HepG2 (cell line): ENCODE measurements around the gene KRT76. TPM values are rescaled to one million over a fixed set of nuclear protein-coding genes. Genes with fewer than 3 reads are reported as not detected.

Source experiments
- ATAC-seq: fragments of 200-7000 bp; cut with Tn5 transposase; 3 replicates; pipeline ENCODE4 v1.9.1; 2020; ENCODE audit warnings: mild to moderate bottlenecking, moderate library complexity
- BruUV-seq: library from RNA; stranded (reverse); fragments of 400-500 nt; replicated peaks from 2 replicates; lab custom pipeline; 2021; lab: Mats Ljungman, UMichigan
- CTCF ChIA-PET: fragments of 300-600 bp; formaldehyde crosslinking; extraction: SDS; loops from one replicate; lab custom pipeline; 2021; ENCODE audit warnings: low total read pairs, inconsistent platforms, low intra/inter-chr PET ratio; lab: Yijun Ruan, JAX
- POLR2A ChIA-PET: fragments of 350-600 bp; sonication (Branson Sonifier 250); formaldehyde crosslinking; loops from one replicate; lab custom pipeline; 2020; ENCODE audit warnings: antibody characterized with exemption, inconsistent platforms; lab: Yijun Ruan, JAX
- DNase-seq: peaks from one replicate; pipeline ENCODE4 v3.0.0-alpha.2; 2015; ENCODE audit warnings: low spot score
- FAIRE-seq: peaks from 3 replicates; lab custom pipeline; 2011; peaks lifted over from hg19 to GRCh38; lab: Jason Lieb, UNC
- H2AFZ ChIP-seq: one replicate; pipeline ENCODE4 v1.6.1; 2011; ENCODE audit warnings: low read length, inconsistent platforms
- H3K27ac ChIP-seq: fragments of 300-600 bp; 3 replicates; pipeline ENCODE4 v1.8.0; 2011; ENCODE audit warnings: mixed run types, mild to moderate bottlenecking, mixed read lengths, low read length, inconsistent platforms; ENCODE audit not compliant: insufficient read depth; ENCODE audit errors: extremely low read length
- H3K27me3 ChIP-seq, 2 experiments: fragments of 200-600 bp in 1 of 2; 2 replicates in 1 of 2; 3 replicates in 1 of 2; pipeline versions ENCODE4 v1.6.0 to v1.8.0; 2011; ENCODE audit warnings: low read length in 2 of 2, mild to moderate bottlenecking in 2 of 2, moderate library complexity in 2 of 2, inconsistent platforms in 1 of 2; ENCODE audit not compliant: insufficient read depth in 2 of 2, control insufficient read depth in 1 of 2
- H3K36me3 ChIP-seq, 2 experiments: fragments of 200-600 bp in 1 of 2; replicated peaks in 1 of 2; 2 replicates in 1 of 2; 3 replicates in 1 of 2; pipeline versions ENCODE4 v1.5.1 to v1.8.0; 2011; ENCODE audit warnings: low read length in 2 of 2, inconsistent platforms in 1 of 2; ENCODE audit not compliant: insufficient read depth in 2 of 2, control insufficient read depth in 1 of 2
- H3K4me1 ChIP-seq: 2 replicates; pipeline ENCODE4 v1.5.1; 2012; ENCODE audit warnings: low read length, inconsistent platforms; ENCODE audit not compliant: insufficient read depth
- H3K4me2 ChIP-seq: 2 replicates; pipeline ENCODE4 v1.6.0; 2011; ENCODE audit warnings: low read depth, low read length, inconsistent platforms
- H3K4me3 ChIP-seq, 3 experiments: fragments of 200-600 bp in 1 of 3; sonication (generic), shearing (Covaris generic) in 1 of 3; replicated peaks in 1 of 3; 2 replicates each; pipeline ENCODE4 v1.5.1; 2011 to 2016; ENCODE audit warnings: low read length in 3 of 3, inconsistent platforms in 2 of 3, low read depth in 2 of 3, mild to moderate bottlenecking in 2 of 3, control low read depth in 1 of 3, mixed read lengths in 1 of 3; ENCODE audit not compliant: insufficient read depth in 1 of 3
- H3K79me2 ChIP-seq: one replicate; pipeline ENCODE4 v1.6.1; 2011; ENCODE audit warnings: low read length, inconsistent platforms; ENCODE audit not compliant: insufficient read depth
- H3K9ac ChIP-seq: 2 replicates; pipeline ENCODE4 v1.6.0; 2011; ENCODE audit warnings: mild to moderate bottlenecking, low read depth, low read length, inconsistent platforms; ENCODE audit not compliant: insufficient read depth
- H3K9me3 ChIP-seq: 2 replicates; pipeline ENCODE4 v1.5.1; 2012; ENCODE audit warnings: mild to moderate bottlenecking, low read length
- H4K20me1 ChIP-seq: 2 replicates; pipeline ENCODE4 v1.6.0; 2011; ENCODE audit warnings: inconsistent platforms, mild to moderate bottlenecking, low read length, moderate library complexity; ENCODE audit not compliant: insufficient read depth
- CBX5 ChIP-seq: sonication (generic); formaldehyde crosslinking; IDR thresholded peaks from 2 replicates; pipeline ENCODE4 v1.4.0; 2020; ENCODE audit warnings: missing genetic modification reagents, borderline replicate concordance
- HOXD1 ChIP-seq: sonication (generic); formaldehyde crosslinking; IDR thresholded peaks from 2 replicates; pipeline ENCODE4 v1.5.0; 2020; ENCODE audit warnings: missing genetic modification reagents
- USF2 ChIP-seq, 2 experiments: sonication (generic) in 1 of 2; formaldehyde crosslinking in 1 of 2; IDR thresholded peaks; 2 replicates each; pipeline versions ENCODE4 v1.5.1 to v1.6.1; 2011 to 2020; ENCODE audit warnings: borderline replicate concordance in 1 of 2, low read depth in 1 of 2, low read length in 1 of 2, mild to moderate bottlenecking in 1 of 2, missing genetic modification reagents in 1 of 2, moderate library complexity in 1 of 2
- ZMYM4 ChIP-seq: sonication (generic); formaldehyde crosslinking; IDR thresholded peaks from 2 replicates; pipeline ENCODE4 v1.8.1; 2023; ENCODE audit warnings: mild to moderate bottlenecking, missing genetic modification reagents
- ZNF720 ChIP-seq: sonication (generic); formaldehyde crosslinking; IDR thresholded peaks from 2 replicates; pipeline ENCODE4 v1.4.0; 2020; ENCODE audit warnings: missing genetic modification reagents
- WGBS: methylation state at CpG from one replicate; pipeline ENCODE4 v1.1.6; 2017; ENCODE audit warnings: low lambda C conversion rate; 5-methylcytosine and 5-hydroxymethylcytosine counted together
- in situ Hi-C: cut with HindIII; loops from 2 replicates; pipeline ENCODE4 v1.10.0; 2017; ENCODE audit warnings: low pct_unique_long_range_greater_than_20kb; ENCODE audit not compliant: extremely low pct_ligation_motif_present
- intact Hi-C: fragments of 100-400 bp; cut with micrococcal nuclease; formaldehyde crosslinking; loops from one replicate; pipeline ENCODE4 v1.10.0; 2022; ENCODE audit not compliant: unreplicated experiment
- polyA plus RNA-seq, 8 experiments: library from polyadenylated mRNA; depleted of rRNA in 3 of 8; stranded (reverse) in 7 of 8; unstranded in 1 of 8; fragments of >200 nt; fragmentation: Illumina TruSeq in 4 of 8; extraction: Trizol in 4 of 8; gene quantifications; 2 replicates each; pipeline versions ENCODE4 v1.2.1 to v1.2.3, GENCODE V29; 2011 to 2016; ENCODE audit warnings: low read depth in 4 of 8, missing spikeins in 1 of 8, mixed read lengths in 1 of 8; ENCODE audit not compliant: insufficient read depth in 1 of 8
- total RNA-seq, 5 experiments: library from RNA; depleted of rRNA; stranded (reverse); fragments of >200 nt; fragmentation: Illumina TruSeq; extraction: Trizol; gene quantifications; 2 replicates each; pipeline ENCODE4 v1.2.3, GENCODE V29; 2016; ENCODE audit warnings: low read depth in 1 of 5

Gene KRT76
- total and polyA plus RNA-seq, 2 of the 13 experiments (the other 11 are each of a cell fraction or from before 2014, with no cell fraction given) = not detected

DNA sequence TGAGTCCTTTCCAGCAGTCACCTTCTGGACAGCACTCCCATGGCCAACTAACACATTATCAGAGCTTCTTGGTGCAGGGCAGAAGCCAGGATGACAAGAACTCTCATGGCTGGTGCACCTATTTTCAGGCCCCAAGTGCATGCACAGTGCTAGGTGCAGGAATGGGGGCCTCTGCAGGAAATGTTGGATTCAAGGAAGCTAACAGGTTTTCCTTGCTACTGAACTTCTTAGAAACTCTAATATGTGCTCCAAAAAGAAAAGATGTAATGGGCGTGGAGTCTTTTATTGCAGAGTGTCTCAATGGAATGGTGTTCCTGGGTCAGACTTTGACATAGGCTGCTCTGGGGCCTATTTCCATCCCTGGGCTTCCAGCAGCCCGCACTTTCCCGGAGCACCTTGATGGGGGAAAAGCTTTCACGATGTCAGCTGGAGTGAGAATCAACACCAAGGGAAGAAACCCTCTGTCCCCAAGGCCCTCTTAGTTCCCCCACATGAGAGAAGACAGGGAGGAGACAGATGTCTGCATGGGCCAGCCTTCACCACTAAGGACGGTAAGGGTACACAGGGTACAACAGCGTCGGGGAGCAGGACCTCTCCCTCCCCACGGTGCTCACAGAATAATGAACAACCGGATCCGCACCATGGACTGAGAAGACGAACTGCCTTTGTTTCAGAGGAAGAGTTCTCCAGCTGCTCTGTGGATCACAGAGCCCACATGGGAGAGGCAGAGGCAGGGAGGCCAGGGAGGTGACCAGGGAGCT, 11.9 kb upstream of the KRT76 start:
- Histone ChIP-seq H3K4me2 (no peak overlapping the region), H4K20me1 (no peaks in the 10 kb centered on the region), H3K36me3 (no peaks in the 10 kb centered on the region), H3K9me3 (no peaks in the 10 kb centered on the region), H3K4me3 (no peak overlapping the region)
- ATAC-seq = no peak
- no peak for FAIRE-seq
- CTCF ChIA-PET = no interaction called here
- intact Hi-C loops = no loop called here
- TF ChIP-seq HOXD1 (CRISPR knock-in tag) (no peak), ZMYM4 (CRISPR knock-in tag) (no peak), CBX5 (CRISPR knock-in tag) (no peak), ZNF720 (CRISPR knock-in tag) (no peak)
- TF ChIP-seq, all 625 proteins: peak for 0
- no peak overlapping the region for H3K9ac ChIP-seq
- no TSS peak for BruUV-seq
- in situ Hi-C loops = no loop called here
- POLR2A ChIA-PET = no interaction called here
- no peak overlapping the region for H3K27ac ChIP-seq
- no peak for DNase-seq
- H2AFZ ChIP-seq = no peak overlapping the region
- peaks cover 4 to 52% of the 10 kb centered on the region in 2 experiments; a peak in 3 of 5 replicates for H3K27me3 ChIP-seq
- no peaks in the 10 kb centered on the region for H3K79me2 ChIP-seq
- H3K4me1 ChIP-seq = no peaks in the 10 kb centered on the region
- WGBS = 47% methylated on average over 11 of the region's 11 CpGs

DNA sequence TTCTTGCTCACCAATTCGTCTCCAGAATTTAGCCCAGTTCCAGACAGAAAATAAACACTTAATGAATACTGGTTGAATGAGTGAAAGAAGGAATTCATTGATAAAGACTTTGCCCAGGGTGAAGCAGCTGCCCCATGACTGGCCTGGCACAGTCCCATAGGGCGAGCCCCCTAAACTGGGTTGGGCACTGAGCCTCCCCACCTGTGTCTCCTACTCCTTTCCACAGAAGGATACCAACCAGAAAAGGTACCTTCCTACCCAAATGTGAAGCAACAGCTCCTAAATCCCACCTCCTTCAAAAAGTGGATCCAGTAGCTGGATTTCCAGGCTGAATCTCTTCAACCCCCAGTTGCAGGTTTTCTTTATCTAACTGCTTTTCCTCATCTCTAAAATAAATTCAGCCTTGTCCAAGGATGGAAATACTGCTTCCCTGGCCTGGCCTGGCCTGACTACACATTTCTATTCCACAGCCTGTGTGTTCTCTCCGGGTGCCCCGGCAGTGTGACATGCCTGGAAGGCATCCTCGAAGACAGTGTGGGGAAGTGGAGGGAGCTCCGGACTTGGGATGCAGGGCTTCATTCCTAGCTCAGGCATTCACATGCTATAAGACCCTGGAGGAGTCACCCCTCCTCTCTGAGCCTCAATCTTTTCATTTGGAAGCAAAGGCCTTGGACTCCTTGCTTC, 11.2 kb upstream of the KRT76 start:
- intact Hi-C loops (no loop called here), in situ Hi-C loops (no loop called here)
- ATAC-seq (no peak), FAIRE-seq (no peak), DNase-seq (no peak)
- no peak overlapping the region for H2AFZ ChIP-seq
- no peak overlapping the region for H3K9ac ChIP-seq
- no peaks in the 10 kb centered on the region for H3K9me3 ChIP-seq
- CTCF ChIA-PET = no interaction called here
- WGBS = 16% methylated on average over 6 of the region's 6 CpGs
- H3K4me3 ChIP-seq = no peak overlapping the region
- no peaks in the 10 kb centered on the region for H3K36me3 ChIP-seq
- H3K4me1 ChIP-seq = no peaks in the 10 kb centered on the region
- H4K20me1 ChIP-seq = no peaks in the 10 kb centered on the region
- POLR2A ChIA-PET = no interaction called here
- no TSS peak for BruUV-seq
- H3K4me2 ChIP-seq = no peak overlapping the region
- H3K27me3 ChIP-seq = peaks cover 4 to 52% of the 10 kb centered on the region in 2 experiments; a peak in 3 of 5 replicates
- H3K27ac ChIP-seq = no peak overlapping the region
- H3K79me2 ChIP-seq = no peaks in the 10 kb centered on the region
- TF ChIP-seq USF2 (IDR thresholded peaks at IDR 0.05; ENCODE audit: low read depth, low read length) (no peak), USF2 (CRISPR knock-in tag; IDR thresholded peaks at IDR 0.05; ENCODE audit: borderline replicate concordance) (no peak)
- TF ChIP-seq, all 625 proteins: peak for 0
